ENCODE results near the gene AGBL2. TPM values are rescaled to one million over a fixed set of nuclear protein-coding genes. Genes with fewer than 3 reads are reported as not detected.
"Not testable (repeated sequence)": the region's sequence is repeated elsewhere in the genome, so short reads cannot be mapped to it uniquely, and the experiment has no call there.

The AGBL2 gene
- total RNA-seq, result 1 to 10 TPM; 2.9 to 3.4 TPM

- CTCF ChIA-PET, result interaction anchor here (0.5 to 0.9 kb wide), 3 partner anchors 26 to 85 kb away, joined by 3 to 4 read pairs (median 3); no protein-coding TSS in a partner anchor
- POLR2A ChIA-PET, result interaction anchor here (0.6 to 1.3 kb wide), 7 partner anchors 49 to 225 kb away, joined by 3 to 5 read pairs (median 4); no protein-coding TSS in a partner anchor
Measured at GRCh38 chr11:47715082-47715669, at the start of gene AGBL2. Gene AGBL2, minus strand, starts transcription at chr11:47715369. Its CDS starts 719 bp downstream, at chr11:47714650.

GRCh38 chr11:47759291-47759690, 44.1 kb upstream of the AGBL2 start:
- CTCF ChIA-PET, result interaction anchor here (0.7 to 0.8 kb wide), 2 partner anchors 132 to 224 kb away, joined by 3 to 5 read pairs; no protein-coding TSS in a partner anchor
- POLR2A ChIA-PET, result interaction anchor here (0.6 kb wide), 1 partner anchor 19 kb away, joined by 3 read pairs; no protein-coding TSS in a partner anchor

- POLR2A ChIA-PET, result no interaction called here
- CTCF ChIA-PET, result interaction anchor here (0.6 to 1.2 kb wide), 2 partner anchors 24 to 223 kb away, joined by 3 read pairs; no protein-coding TSS in a partner anchor
Measured at GRCh38 chr11:47756208-47756607, 41.0 kb upstream of the AGBL2 start.

- POLR2A ChIA-PET, result no interaction called here
- CTCF ChIA-PET, result no interaction called here
Measured at GRCh38 chr11:47750725-47751124, 35.6 kb upstream of the AGBL2 start.

- CTCF ChIA-PET, result not testable (repeated sequence)
- POLR2A ChIA-PET, result interaction anchor here (0.6 to 0.7 kb wide), 2 partner anchors 21 to 32 kb away, joined by 3 to 4 read pairs; no protein-coding TSS in a partner anchor
Measured at GRCh38 chr11:47742494-47742893, 27.3 kb upstream of the AGBL2 start.

- POLR2A ChIA-PET, result interaction anchor here (0.6 kb wide), 1 partner anchor 22 kb away, joined by 3 read pairs; no protein-coding TSS in a partner anchor
- CTCF ChIA-PET, result not testable (repeated sequence)
Measured at GRCh38 chr11:47737817-47738216, 22.6 kb upstream of the AGBL2 start.

- ChIA-PET CTCF (interaction anchor here (1.0 kb wide), 1 partner anchor 24 kb away, joined by 3 read pairs; no protein-coding TSS in a partner anchor), POLR2A (no interaction called here)
Measured at GRCh38 chr11:47732271-47732670, 17.1 kb upstream of the AGBL2 start.

- POLR2A ChIA-PET, result no interaction called here
- CTCF ChIA-PET, result interaction anchor here (1.0 kb wide), 1 partner anchor 25 kb away, joined by 3 read pairs; no protein-coding TSS in a partner anchor
Measured at GRCh38 chr11:47731475-47731874, 16.3 kb upstream of the AGBL2 start.

GRCh38 chr11:47726878-47727514, 11.8 kb upstream of the AGBL2 start:
- CTCF ChIA-PET, result interaction anchor here (0.7 kb wide), 1 partner anchor 257 kb away, joined by 3 read pairs; no protein-coding TSS in a partner anchor
- POLR2A ChIA-PET, result interaction anchor here (0.6 to 0.7 kb wide), 3 partner anchors 11 to 149 kb away, joined by 3 to 5 read pairs (median 4); no protein-coding TSS in a partner anchor

- CTCF ChIA-PET, result no interaction called here
- POLR2A ChIA-PET, result interaction anchor here (0.6 kb wide), 1 partner anchor 10 kb away, joined by 3 read pairs; no protein-coding TSS in a partner anchor
Measured at GRCh38 chr11:47726118-47726442, 10.9 kb upstream of the AGBL2 start.

GRCh38 chr11:47725442-47726117, 10.4 kb upstream of the AGBL2 start:
- ChIA-PET CTCF (no interaction called here), POLR2A (interaction anchor here (0.5 to 0.6 kb wide), 2 partner anchors 10 to 127 kb away, joined by 3 to 5 read pairs; no protein-coding TSS in a partner anchor)

GRCh38 chr11:47724041-47724729, 9.0 kb upstream of the AGBL2 start:
- ChIA-PET CTCF (no interaction called here), POLR2A (interaction anchor here (1.1 kb wide), 1 partner anchor 17 kb away, joined by 4 read pairs; no protein-coding TSS in a partner anchor)

- POLR2A ChIA-PET, result interaction anchor here (1.1 kb wide), 1 partner anchor 18 kb away, joined by 4 read pairs; no protein-coding TSS in a partner anchor
- CTCF ChIA-PET, result no interaction called here
Measured at GRCh38 chr11:47723041-47723440, 7.9 kb upstream of the AGBL2 start.

- ChIA-PET POLR2A (interaction anchor here (0.5 to 0.7 kb wide), 2 partner anchors 25 to 51 kb away, joined by 4 to 6 read pairs; no protein-coding TSS in a partner anchor), CTCF (no interaction called here)
Measured at GRCh38 chr11:47720651-47721050, 5.5 kb upstream of the AGBL2 start.

- CTCF ChIA-PET, result interaction anchor here (0.6 to 0.7 kb wide), 2 partner anchors 78 to 152 kb away, joined by 3 to 4 read pairs; no protein-coding TSS in a partner anchor
- POLR2A ChIA-PET, result interaction anchor here (0.9 kb wide), 1 partner anchor 11 kb away, joined by 5 read pairs; no protein-coding TSS in a partner anchor
Measured at GRCh38 chr11:47716692-47717091, 1.5 kb upstream of the AGBL2 start.

- ChIA-PET POLR2A (interaction anchor here (0.6 to 1.3 kb wide), 3 partner anchors 51 to 221 kb away, joined by 3 to 4 read pairs (median 3); no protein-coding TSS in a partner anchor), CTCF (interaction anchor here (0.5 to 0.9 kb wide), 2 partner anchors 26 to 74 kb away, joined by 3 read pairs; no protein-coding TSS in a partner anchor)
Measured at GRCh38 chr11:47714554-47715081, 551 bp downstream of the AGBL2 start.

GRCh38 chr11:47711816-47712215, 3.4 kb downstream of the AGBL2 start:
- ChIA-PET CTCF (interaction anchor here (0.9 kb wide), 1 partner anchor 285 kb away, joined by 3 read pairs; no protein-coding TSS in a partner anchor), POLR2A (interaction anchor here (0.6 kb wide), 1 partner anchor 37 kb away, joined by 5 read pairs; no protein-coding TSS in a partner anchor)

- POLR2A ChIA-PET, result no interaction called here
Measured at GRCh38 chr11:47711225-47711624, 3.9 kb downstream of the AGBL2 start.

More at GRCh38 chr11:47711225-47711624, 3.9 kb downstream of the AGBL2 start:
- CTCF ChIA-PET, result interaction anchor here (0.9 kb wide), 1 partner anchor 284 kb away, joined by 3 read pairs; no protein-coding TSS in a partner anchor
